Subcutaneous adipose tissue (tissue), 4 donors: ENCODE measurements around the gene LRRC4C. TPM values are rescaled to one million over a fixed set of nuclear protein-coding genes. Genes with fewer than 3 reads are reported as not detected.

Source experiments
- CTCF ChIP-seq: fragments of 450-650 bp; IDR thresholded peaks from one replicate; pipeline ENCODE4 v1.5.1; 2016; ENCODE audit warnings: low read depth, mild to moderate bottlenecking, control low read depth, antibody characterized with exemption, moderate library complexity
- total RNA-seq, 4 donors: library from RNA; depleted of rRNA; stranded (reverse); fragments of >200 nt; gene quantifications; one replicate each; pipeline ENCODE4 v1.1.0, GENCODE V29; 2016

Gene LRRC4C
- total RNA-seq, 4 donors from 2014 or later: 0.16 to 1.3 (median 1.0) TPM; not detected in 1

- no peak for TF ChIP-seq CTCF
These were observed 485.2 kb downstream of the LRRC4C start for GRCh38 chr11:40974186-40974795.

- no peak for TF ChIP-seq CTCF
These were observed 500.7 kb downstream of the LRRC4C start for GRCh38 chr11:40958707-40959106.

GRCh38 chr11:40952479-40952878 lies 507.0 kb downstream of the LRRC4C start:
- TF ChIP-seq CTCF: no peak

- no peak for TF ChIP-seq CTCF
These were observed 521.5 kb downstream of the LRRC4C start for GRCh38 chr11:40938002-40938401.

GRCh38 chr11:40924915-40925314 lies 534.5 kb downstream of the LRRC4C start:
- TF ChIP-seq CTCF: no peak

- TF ChIP-seq CTCF: no peak
These were observed 538.2 kb downstream of the LRRC4C start for GRCh38 chr11:40921246-40921645.

GRCh38 chr11:40894501-40894900 lies 565.0 kb downstream of the LRRC4C start:
- no peak for TF ChIP-seq CTCF
